Stimulated activated CD8-positive, alpha-beta memory T cell treated with anti-CD3 and anti-CD28 coated beads, Interleukin-7, amount 100 ng/mL, for 48 hours (primary cell): ENCODE results near the gene SMARCAL1.
A peak's percentile ranks its signal among the peaks of the same experiment; 100 is the strongest.
"Not testable (repeated sequence)": the region's sequence is repeated elsewhere in the genome, so short reads cannot be mapped to it uniquely, and the experiment has no call there.

ENCODE experiments used
- DNase-seq, 2 donors: peaks; one replicate each; pipeline ENCODE4 v3.0.0-alpha.2; 2020; ENCODE audit warnings: low read depth in 1 of 2; ENCODE audit errors: extremely low read depth in 1 of 2

The SMARCAL1 gene

DNA sequence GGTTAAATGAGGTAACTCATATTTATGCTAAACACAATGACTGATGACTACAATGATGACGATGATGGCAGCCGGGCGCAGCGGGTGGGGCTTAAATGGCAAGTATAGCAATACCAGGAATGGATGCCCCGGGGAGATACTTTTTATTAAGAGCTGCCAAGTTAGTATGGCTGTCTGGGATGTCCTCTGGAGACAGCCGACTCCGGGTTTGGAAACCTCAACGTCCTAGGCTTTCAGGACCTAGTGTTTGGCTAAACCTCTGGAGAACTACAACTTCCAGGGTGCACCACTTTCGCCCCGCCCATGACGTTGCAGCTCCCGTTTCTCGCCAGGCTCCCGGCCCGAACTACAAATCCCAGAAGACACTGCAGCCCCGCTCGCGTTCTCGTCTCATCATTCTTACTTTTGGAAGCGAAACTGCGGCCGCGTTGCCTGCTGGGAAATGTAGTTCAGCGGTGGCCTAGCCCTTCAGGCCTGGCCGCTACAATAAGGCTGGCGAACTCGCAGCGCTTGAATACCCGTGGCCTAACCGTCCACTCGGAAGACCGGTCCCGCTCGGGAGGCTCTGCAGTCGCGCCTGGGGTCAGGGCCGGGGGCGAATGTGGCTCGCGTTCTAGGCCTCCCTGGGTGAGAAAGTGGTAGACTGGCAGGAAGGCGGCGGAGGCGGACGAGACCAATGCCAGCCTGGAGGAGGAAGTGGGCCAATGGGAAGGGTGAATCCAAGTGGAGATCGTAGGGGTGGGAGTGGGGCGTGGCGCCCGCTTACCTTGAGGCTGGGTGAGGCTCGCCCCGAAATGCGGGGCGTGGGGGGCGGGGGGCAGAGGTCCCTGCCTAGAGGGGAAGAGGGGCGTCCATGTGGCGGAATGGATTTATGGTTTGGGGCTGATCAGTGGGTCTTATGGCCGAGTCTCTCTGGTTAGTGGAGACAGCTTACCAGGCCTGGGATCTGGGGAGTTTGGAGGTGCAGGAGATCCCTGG, at the start of gene SMARCAL1:
Gene SMARCAL1 (plus strand): TSS at position 463 of the 978 bp plus-strand sequence. CDS start 2,221 bp downstream, outside the sequence.
- peak; percentile 91 to 98 for DNase-seq

DNA sequence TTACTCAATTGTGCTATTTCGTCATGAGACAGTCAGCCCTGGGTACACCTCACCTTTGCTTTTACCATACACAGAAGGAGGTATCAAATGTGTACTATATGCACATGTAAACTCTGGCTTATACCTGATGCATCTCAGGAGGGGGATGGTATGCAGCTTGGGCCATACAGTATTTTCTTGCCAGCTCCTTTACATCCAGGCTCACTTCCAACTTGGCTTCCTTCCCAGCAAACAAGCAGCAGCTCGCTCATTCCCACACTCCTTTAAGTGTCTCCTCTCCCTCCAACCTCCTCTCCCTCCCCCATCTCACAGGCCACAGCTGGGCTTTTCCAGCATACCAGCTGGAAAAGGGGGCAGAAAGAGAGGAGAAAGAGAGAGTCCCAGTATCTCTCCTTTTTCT, 49.6 kb upstream of the SMARCAL1 start:
- no peak for DNase-seq

DNA sequence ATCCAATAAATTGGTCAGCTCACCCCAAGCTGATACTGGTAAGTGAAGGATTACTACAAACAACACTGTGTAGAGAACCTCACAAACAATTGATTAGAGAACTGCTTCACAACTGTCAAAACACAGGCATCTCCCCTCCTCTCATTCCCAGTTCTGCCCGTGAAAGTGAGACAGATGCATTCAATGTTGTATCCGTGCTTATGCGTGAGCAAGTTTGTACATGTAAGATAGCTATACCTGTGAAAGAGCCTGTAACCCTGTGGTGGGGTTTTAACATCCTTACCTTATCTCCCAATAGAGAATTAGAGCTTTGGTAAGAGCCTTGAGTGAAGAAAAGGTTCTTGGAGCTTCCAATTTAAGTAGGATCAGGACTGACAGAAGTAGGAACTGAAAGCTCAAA, 49.1 kb upstream of the SMARCAL1 start:
- no peak for DNase-seq

DNA sequence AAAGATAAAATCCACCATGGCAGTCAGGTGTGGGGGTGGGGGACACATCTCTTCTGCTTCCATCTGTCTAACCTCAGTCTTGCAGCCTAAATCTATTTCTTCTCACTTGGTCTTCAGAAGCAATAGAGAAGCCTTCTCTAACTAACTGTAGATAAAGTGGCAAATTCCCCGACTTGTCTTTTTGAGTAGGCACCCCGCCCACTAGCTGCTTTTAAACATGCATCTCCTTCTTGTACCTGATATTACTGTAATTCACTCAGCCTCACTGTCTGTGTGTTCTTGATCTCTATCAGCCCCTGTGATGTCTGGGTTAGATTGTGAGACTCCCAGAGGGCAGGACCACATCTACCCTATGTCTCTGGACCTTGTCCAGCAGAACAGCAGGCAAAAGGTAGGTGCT, 46.8 kb upstream of the SMARCAL1 start:
- DNase-seq = no peak

DNA sequence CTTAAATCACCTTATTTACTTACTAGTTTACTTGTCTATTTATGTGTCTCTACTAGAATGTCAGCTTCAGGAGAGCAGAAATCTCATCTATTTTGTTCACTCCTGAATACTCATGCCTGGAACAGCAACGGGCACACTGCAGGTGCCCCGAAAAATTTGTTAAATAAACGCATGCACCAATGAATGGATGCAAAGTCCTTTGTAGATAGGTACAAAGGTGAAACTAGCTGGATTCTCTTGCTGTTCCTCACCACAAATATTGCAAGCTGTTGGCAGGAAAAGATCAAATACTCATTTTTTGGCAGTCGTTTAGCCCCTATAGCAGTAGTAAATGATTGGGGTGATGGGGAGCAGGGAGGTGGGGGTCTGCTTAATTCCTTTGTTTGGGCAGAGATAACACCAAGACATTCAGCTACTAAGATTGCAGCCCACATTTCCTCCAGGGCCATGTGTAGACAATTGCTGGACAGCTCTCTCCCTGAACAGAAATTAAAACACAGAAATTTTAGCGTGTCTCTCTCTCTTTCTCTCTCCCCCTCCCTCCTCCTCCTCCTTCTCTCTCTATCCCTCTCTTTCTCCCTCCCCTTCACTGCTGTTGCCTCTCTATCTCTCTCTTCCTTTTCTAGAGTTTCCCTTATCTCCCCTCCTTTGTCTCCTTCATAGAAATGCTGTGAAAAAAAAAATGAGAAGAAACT, 45.4 kb upstream of the SMARCAL1 start:
- DNase-seq = no peak

DNA sequence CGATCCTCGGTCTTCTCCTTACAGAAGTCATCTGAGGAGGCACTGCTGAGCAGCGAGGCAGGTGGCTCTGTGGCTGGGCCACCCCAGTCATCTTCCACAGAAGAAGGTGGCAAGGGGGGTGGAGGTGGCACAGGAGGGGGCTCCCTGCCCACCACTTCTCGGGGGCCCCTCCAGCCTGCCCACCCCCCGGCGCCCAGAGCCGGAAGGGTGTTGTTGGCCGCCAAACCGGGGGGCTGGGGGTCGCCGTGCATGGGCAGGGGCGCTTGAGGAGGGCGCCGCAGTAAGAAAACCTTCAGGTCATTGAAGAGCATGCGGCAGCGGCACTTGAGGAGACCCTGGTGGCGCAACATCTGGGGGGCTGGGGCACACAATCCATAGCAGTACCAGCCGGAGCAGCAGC, 42.5 kb upstream of the SMARCAL1 start:
- no peak for DNase-seq

DNA sequence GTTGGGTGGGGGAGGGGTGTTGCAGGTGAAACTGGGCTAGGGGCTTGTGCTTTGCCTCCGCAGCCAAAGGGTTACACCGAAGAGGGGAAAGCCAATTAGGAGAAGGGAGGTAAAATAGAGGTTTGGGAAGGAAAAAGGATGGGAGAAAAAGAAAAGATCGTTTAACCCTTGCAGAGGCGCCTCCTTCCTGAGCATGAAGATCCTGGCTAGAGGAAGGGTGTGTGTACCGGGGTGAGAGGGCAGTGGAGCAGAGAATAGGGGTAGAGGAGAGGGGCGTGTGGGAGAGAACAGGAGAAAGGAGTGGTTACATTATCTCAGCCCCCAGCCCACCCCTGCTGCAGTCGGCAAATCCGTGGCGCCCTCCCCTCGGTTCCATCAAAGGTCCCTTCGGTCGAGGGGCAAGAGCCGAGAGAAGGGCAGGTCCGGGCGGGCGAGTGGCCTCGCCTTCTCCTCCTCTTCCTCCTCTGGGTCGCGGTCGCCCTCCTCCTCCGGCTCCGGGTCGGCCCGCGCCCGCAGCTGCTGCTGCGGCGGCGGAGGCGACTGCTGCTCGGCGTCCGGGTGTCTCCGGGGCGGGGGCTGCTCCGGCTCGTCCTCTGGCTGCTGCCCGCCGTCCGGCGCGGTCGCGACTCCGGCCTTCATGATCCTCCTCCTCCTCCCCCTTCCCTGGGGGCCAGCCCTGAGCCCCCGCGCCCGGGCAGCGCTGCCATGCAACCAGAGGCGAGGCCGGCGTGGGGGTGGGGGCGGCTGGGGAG, 41.1 kb upstream of the SMARCAL1 start:
- no peak for DNase-seq

DNA sequence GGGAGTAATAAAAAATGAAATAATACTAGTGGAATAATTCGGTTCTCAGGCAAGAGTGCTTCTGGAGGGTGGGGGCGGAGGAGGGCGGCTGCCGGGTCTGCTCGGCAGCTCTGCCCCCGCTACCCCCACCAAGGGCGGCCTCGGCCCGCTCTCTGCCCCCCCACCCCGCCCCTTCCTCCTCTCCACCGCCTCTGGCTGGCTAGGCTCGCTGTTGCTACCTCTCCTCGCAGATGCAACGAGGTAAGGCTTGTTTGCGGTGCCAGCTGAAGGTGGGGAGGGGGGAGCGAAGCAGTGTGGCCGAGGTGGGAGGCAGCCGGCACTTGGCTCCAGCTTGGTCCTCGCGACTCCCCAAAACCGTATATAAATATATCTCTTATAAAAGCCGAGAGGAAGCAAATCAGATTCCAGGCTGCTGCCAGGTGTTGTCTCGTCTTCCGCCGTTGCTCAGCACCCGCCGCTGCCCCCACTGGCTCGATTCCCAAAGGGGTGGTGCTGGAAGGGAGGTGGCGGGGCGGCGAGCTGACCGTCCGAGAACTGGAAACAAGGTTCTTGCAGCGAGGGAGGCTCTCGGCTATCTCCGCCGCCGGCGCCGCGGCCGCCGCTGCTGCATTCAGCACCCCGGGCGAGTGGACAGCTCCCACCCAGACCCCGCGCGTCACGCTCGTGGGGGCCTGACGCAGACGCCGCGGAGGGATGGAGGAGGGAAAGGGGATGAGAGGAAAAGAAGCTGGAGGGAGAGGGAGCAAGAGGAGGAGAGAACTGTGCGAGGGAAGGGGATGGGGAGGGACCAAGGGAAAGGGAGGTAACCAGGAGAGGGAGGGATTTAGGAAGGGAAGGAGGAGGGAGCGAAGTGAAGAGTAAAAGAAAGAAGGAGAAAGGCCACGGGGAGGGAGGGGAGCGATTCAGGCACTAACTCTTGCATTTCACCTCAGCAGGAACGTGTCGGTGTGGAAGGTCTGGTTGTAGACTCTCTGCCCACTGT, 40.3 kb upstream of the SMARCAL1 start, which contains the start of gene MARCHF4:
Gene MARCHF4 (minus strand): TSS at position 763 of the 982 bp plus-strand sequence. CDS start 2,223 bp downstream, outside the sequence.
- DNase-seq = peak in 1 of 2 donors; percentile 24

DNA sequence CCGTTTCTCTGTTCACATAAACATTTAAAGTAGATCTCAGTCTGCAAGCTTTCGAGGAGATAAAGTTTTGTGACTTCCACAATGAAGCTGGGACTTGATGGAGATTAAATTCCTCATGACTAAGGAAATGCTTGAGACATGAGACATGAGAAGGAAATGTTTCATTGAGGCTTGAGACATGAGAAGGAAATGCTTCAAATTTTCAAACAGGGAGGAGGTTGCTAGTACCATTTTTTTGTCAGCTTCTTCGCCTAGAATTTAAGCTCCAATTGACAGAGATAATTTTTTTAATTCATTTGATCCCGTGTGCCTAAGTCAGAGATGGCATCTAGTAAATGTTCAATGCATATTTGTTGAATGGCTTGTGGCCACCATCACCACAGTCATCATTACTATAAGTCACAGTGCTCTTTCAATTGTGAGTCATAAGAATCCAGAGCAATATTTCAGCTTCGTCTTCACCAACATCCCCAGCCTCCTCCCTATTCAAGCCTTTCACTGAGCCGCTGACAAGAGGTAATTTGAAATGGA, 39.5 kb upstream of the SMARCAL1 start:
- DNase-seq = no peak

DNA sequence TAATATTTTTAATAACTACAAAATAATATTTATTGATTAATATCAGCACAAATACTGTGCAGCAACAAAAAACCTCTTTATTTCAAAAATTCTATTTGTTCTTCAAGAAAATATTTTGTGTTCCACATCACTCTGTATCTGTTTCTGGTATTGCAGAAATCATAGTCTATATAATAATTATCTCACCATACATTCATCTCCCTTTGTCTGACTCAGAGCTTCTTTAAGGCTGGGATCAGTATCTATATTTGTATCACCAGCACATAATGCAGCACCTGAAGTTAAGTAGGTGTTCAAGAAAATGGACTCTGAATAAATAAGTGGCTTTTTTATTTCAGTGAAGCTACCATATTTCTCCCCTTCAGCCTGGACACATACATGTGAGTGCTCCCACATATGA, 38.4 kb upstream of the SMARCAL1 start:
- no peak for DNase-seq

DNA sequence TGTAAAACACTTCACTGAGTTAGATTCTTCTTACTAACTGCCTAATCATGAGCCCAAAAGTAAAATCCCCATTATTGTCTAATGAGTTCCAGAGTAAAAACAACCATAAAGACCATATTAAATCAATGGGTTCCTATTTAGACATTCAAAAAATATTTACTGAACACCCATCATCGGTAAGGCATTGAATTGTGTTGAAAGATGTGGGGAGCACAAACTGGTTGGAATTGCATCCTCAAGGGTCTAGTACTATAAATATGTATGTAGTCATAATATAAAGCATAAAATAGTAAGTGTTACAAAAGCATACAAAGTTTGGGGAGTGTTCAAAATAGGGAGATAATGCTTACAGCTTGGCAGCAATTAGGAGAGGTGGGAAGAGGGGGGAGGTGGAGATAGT, 37.0 kb upstream of the SMARCAL1 start:
- DNase-seq = no peak

DNA sequence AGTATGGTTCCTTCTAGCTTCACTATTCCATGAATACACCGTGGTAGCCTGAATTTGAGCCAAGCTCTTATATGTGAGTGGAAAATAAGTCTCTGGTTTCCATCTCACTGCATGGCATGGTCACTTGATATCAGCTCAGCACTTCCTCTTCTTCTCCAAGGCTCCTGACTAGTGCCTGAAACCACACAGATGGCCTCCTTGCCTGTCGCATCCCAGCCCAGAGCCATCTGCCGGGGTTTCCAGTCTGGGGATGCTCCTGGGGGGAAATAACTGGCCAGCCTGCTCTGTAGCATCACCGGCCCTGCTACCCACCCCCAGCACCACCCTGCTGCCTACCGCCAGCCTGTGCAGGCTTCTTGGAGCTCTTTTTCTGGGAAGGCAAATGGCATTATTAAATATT, 32.3 kb upstream of the SMARCAL1 start:
- no peak for DNase-seq

DNA sequence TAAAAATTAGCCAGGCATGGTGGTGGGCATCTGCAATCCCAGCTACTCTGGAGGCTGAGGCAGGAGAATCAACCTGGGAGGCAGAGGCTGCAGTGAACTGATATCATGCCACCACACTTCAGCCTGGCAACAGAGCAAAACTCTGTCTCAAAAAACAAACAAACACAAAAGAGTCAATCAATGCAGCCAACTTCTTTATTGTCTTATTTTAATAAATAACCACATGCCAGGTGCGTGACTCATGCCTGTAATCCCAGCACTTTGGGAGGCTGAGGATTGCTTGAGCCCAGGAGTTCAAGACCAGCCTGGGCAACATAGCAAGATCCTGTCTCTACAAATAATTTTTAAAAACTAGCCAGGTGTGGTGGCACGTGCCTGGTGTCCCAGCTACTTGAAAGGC, 27.9 kb upstream of the SMARCAL1 start:
- not testable (repeated sequence) for DNase-seq

DNA sequence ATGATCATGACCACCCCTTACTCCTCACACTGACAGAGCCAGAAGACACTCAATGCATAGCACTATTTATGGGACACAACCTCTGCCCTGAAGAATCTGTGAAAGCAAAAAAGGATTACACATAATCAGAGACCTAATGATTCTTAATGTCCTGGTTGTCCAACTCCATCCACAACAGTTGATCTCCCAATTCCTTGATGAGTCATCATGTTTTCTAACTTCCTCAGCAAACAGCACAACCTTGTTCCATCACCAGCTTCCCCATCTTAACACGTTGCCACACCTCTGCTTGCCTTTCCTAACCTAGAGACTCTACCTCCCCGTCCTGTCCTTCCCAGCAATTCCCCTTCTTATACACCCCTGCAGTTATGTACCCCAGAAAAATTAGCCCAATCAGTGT, 26.8 kb upstream of the SMARCAL1 start:
- no peak for DNase-seq

DNA sequence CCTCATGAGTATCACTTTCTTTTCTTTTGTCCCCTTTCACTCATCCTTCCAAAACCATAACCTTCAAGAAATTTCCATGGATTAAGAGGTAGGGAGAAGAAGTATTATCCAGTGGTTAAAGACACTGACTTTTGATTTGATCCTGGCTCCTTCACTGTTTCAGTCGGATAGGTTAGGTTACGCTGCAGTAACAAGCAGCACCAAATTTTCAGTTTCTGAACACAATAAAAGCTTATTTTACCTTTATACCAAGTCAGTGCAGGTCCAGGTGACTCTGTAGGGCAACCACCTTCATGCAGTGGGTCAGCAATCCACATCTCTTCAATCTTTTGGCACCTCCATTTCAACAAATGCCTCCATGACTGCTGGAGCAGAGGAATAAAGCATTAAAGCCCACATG, 25.0 kb upstream of the SMARCAL1 start:
- DNase-seq = no peak

DNA sequence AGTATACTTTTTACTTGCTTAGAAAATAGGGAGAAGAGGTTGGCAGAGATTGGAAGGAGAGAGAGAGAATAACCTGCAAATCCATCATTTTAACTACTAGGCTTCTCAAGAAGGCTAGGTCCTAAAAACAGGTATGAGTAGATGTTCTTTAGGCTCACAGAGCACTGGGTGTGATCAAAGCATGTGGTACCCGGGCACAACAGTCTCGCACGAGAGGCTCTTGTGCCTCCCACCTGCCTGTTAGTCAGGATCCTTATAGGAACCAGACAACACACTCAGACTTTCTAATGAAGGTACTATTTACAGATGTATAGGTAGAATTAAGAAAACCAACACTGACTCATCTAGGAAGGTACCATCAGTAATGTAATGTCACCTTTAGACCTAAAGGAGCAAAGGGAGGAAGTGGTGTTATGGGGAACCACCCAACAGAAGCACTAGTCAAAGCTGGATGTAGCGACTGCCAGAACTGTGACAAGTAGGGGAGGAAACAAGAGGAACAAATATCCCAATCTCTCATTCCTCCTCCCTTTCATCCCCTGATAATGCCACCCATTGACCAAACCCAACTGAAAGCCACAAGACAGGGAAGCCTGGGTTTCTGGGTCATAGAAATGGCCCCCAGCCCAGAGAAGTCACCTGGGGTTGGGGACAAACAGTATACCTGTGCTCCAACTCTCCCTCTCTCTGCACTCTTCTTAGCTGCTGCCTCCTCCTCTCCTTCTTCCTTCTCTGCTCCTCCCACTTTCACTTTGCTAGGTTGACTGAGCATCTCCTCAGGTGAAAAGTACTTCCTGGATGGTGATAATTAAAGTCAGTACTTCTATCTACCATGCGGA, 24.0 kb upstream of the SMARCAL1 start:
- DNase-seq = no peak

DNA sequence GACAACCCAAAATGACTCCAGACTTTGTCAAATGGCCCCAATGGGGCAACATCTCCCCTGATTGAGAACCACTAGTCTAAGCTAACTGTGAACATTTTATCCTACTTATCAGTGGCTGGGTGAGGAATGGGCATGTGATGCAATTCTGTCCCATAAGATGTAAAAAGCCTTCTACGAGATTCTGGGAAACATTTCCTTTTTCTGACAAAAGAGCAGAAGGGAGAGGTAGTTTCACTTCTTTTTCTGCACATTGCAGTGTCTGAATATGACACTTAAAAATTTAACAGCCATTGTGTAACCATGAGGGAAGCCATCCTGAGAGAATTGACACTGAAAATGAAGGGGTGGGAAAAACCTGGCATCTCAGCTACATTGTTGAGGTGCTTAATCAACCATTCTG, 22.7 kb upstream of the SMARCAL1 start:
- no peak for DNase-seq

DNA sequence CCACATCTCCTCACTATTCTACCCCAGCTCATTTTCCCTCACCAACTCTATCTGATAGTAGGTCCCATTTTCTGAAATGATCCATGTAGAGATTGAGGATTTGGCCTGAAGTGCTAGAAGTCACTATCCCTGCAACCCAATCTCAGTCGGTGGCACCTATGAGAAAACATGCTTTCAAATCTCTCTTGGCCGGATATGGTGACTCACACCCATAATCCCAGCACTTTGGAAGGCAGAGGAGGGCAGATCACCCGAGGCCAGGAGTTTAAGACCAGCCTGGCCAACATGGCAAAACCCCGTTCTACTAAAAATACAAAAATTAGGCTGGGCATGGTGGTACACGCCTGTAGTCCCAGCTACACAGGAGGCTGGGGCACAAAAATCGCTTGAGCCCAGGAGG, 20.9 kb upstream of the SMARCAL1 start:
- no peak for DNase-seq

DNA sequence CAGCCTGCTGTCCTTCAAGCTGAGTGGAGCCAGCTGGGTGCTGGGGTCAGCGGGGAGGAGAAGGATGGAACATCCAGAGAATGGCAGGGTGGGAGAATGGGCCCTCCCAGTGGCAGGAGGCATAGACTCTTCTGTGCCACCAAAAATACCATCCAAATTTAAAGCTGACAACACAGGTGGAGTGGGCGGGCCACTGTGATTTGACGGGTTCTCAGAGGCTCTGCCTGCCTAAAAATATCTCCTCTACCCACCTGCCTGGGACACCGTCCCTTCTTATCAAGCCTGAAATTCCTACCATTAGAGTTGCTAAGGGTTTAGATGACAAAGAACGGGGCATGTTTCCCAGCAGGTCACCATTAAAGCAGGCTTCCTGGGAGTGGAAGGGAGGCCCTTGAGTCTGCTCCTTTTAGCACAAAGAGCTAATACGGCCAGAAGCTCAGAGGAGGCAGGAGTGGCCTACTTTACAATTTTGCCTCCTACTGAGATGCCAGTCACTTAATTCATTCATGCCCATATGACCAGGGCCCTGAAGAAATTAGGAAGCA, 20.2 kb upstream of the SMARCAL1 start:
- no peak for DNase-seq
